ENCODE results near the gene FAM184A. TPM values are rescaled to one million over a fixed set of nuclear protein-coding genes. Genes with fewer than 3 reads are reported as not detected.
"Not testable (repeated sequence)": the region's sequence is repeated elsewhere in the genome, so short reads cannot be mapped to it uniquely, and the experiment has no call there.

FAM184A gene
- total RNA-seq, 4 donors from 2014 or later: 0.40 to 1.0 (median 0.79) TPM

DNA sequence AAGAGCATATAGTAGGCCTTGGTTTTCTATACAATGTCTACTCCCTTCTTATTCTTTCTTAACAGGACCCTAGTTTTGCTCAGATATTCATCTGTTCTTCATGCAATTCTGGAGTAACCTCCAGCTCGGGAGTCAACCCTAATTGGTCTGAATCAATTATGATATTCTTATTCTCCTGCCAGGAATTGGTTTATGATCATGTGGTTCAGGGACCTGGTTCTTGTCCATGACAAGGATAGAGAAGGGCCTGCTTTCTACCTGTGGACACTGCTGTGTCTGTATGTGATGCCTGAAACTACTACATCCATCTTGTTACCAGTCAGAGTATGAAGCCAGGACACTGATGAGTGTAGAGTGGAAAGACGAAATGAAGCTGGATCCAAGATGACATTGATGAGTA is 24.4 kb upstream of the FAM184A start:
- Histone ChIP-seq H3K27ac (no peak overlapping the region), H3K4me3 (no peak overlapping the region), H3K27me3 (no peaks in the 10 kb centered on the region), H3K36me3 (no peaks in the 10 kb centered on the region), H3K4me1 (no peaks in the 10 kb centered on the region), H3K9me3 (no peaks in the 10 kb centered on the region)
- TF ChIP-seq POLR2A (IDR thresholded peaks at IDR 0.05): no peak
- TF ChIP-seq, protein P1, sequence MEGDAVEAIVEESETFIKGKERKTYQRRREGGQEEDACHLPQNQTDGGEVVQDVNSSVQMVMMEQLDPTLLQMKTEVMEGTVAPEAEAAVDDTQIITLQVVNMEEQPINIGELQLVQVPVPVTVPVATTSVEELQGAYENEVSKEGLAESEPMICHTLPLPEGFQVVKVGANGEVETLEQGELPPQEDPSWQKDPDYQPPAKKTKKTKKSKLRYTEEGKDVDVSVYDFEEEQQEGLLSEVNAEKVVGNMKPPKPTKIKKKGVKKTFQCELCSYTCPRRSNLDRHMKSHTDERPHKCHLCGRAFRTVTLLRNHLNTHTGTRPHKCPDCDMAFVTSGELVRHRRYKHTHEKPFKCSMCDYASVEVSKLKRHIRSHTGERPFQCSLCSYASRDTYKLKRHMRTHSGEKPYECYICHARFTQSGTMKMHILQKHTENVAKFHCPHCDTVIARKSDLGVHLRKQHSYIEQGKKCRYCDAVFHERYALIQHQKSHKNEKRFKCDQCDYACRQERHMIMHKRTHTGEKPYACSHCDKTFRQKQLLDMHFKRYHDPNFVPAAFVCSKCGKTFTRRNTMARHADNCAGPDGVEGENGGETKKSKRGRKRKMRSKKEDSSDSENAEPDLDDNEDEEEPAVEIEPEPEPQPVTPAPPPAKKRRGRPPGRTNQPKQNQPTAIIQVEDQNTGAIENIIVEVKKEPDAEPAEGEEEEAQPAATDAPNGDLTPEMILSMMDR (IDR thresholded peaks at IDR 0.05 in 4 of 5, conservative IDR thresholded peaks at IDR 0.05 in 1 of 5): no peak
- in situ Hi-C loops (cut with MboI; ENCODE audit: low sequenced_read_pairs in 4 of 4): loop anchor here in 3 of 4 donors (10.0 to 25.0 kb wide), 3 partner anchors 128 to 141 kb away; no protein-coding TSS in a partner anchor
- no peak for DNase-seq
- no peak for ATAC-seq
- intact Hi-C loops (cut with DNase I; ENCODE audit: low total_unique reads): no loop called here

DNA sequence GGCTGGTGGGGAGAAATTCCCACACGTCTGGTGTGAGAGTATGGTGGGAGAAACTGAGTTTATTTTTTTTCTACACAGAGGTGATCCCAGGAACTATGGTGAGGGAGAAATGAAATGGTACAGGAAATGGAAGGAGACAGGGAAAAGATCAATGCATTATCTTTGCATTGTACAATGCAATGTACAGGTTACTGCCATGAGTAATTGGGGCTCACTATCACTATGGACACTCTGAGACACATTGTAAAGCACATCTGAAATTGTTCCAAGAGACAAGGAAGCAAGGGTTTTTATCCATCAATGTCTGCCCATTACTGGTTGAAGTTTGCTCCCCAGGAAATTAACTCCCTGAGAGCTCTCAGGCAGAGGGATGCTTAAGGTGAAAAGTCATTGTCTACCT is 21.7 kb upstream of the FAM184A start:
- intact Hi-C loops (cut with DNase I; ENCODE audit: low total_unique reads) (no loop called here), in situ Hi-C loops (cut with MboI; ENCODE audit: low sequenced_read_pairs in 4 of 4) (loop anchor here in 3 of 4 donors (10.0 to 25.0 kb wide), 3 partner anchors 125 to 138 kb away; no protein-coding TSS in a partner anchor)
- Histone ChIP-seq H3K27me3 (no peaks in the 10 kb centered on the region), H3K4me3 (no peak overlapping the region), H3K27ac (no peak overlapping the region), H3K9me3 (no peaks in the 10 kb centered on the region), H3K36me3 (no peaks in the 10 kb centered on the region), H3K4me1 (no peaks in the 10 kb centered on the region)
- DNase-seq (no peak), ATAC-seq (no peak)
- TF ChIP-seq, protein P1 (IDR thresholded peaks at IDR 0.05 in 4 of 5, conservative IDR thresholded peaks at IDR 0.05 in 1 of 5): no peak
- TF ChIP-seq POLR2A (IDR thresholded peaks at IDR 0.05): no peak

DNA sequence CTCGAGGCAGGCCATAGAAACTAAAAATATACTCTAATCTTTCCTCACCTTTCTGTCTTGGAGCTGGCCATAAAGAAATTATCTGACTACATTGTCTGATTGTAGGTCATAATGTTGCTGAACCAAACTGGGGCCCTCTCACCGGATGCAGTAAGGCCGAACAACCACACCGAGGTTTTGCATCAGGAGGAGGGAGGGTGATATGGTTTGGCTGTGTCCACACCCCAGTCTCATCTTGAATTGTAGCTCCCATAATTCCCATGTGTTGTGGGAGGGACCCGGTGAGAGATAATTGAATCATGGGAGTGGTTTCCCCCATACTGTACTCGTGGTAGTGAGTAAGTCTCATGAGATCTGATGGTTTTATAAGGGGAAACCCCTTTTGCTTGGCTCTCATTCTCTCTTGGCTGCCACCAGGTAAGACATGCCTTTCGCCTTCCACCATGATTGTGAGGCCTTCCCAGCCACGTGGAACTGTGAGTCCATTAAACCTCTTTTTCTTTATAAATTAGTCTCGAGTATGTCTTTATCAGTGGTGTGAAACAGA is 19.4 kb upstream of the FAM184A start:
- H3K4me1 ChIP-seq; ATAC-seq; H3K4me3 ChIP-seq; in situ Hi-C loops (cut with MboI; ENCODE audit: low sequenced_read_pairs in 4 of 4); H3K36me3 ChIP-seq; intact Hi-C loops (cut with DNase I; ENCODE audit: low total_unique reads); H3K9me3 ChIP-seq; H3K27me3 ChIP-seq; DNase-seq: not testable (repeated sequence)
- peak overlapping the region in 2 of 4 donors; percentile 10 to 65 for H3K27ac ChIP-seq

DNA sequence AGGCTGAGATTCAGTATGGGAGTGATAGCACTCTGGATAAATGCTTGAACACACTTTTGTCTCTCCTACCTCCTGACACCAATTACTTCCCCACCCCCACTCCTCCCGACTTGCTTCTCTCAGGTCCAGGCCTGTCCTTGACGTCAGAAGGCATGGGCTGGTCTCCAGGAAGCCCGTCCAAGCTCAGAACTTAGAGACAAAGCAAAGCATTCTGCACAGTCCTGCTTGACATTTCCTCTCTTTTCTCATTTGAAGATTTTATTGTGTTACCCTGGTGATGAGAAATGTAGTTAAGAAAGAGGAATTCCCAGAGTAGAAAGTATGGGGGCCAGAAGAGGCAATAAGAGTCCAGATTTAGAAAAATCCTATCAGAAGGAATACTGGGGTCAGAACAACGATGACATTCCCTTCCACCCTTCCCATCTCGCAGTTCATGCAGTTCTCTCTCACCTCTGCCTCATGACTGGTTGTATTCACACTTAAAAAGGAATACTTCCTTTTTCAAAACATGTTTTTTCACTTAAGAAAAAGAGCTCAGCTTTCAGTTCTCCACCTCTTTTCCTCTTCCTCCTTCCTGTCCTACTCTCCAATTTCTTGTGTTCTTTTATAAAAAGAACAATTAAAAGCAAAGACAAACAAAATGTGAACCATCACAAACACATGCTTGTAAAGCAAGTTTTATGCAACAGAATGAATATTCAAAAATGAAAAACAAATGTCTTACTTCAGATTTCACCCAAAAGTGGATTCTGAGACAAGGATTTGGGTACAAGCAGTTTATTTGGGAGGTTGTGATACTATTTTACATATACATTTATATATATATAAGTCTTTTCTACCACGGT is 18.5 kb upstream of the FAM184A start:
- H3K9me3 ChIP-seq: no peaks in the 10 kb centered on the region
- in situ Hi-C loops (cut with MboI; ENCODE audit: low sequenced_read_pairs in 4 of 4) (no loop called here), intact Hi-C loops (cut with DNase I; ENCODE audit: low total_unique reads) (no loop called here)
- no peaks in the 10 kb centered on the region for H3K4me1 ChIP-seq
- no peaks in the 10 kb centered on the region for H3K27me3 ChIP-seq
- DNase-seq (peak; percentile 52 to 73), ATAC-seq (peak; percentile 74 to 82)
- no peaks in the 10 kb centered on the region for H3K36me3 ChIP-seq
- no peak overlapping the region for H3K4me3 ChIP-seq
- peak overlapping the region; percentile 10 to 65 (median 12) for H3K27ac ChIP-seq
- no peak for TF ChIP-seq POLR2A (IDR thresholded peaks at IDR 0.05)

DNA sequence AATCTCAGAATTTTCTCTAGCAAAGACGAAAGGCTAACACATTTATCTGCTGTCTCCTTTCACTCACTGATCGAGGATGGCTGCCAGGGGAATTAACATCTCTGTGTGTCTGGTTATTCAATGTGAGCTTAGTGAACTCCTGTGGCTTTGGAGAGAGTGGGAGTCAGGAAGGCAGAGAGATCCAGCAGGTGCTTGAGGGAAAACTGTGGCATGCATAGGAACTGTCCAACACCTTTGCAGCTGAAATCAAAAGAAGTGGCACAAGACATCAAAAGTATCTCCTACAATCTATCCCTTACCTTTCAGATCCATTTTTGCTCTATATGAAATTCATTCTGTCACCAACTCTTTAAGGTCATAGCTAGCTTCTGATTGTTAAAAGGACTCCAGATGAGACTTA is 11.8 kb upstream of the FAM184A start:
- Histone ChIP-seq H3K9me3 (no peaks in the 10 kb centered on the region), H3K27ac (no peak overlapping the region), H3K36me3 (no peaks in the 10 kb centered on the region), H3K27me3 (no peaks in the 10 kb centered on the region), H3K4me1 (no peaks in the 10 kb centered on the region), H3K4me3 (no peak overlapping the region)
- intact Hi-C loops (cut with DNase I; ENCODE audit: low total_unique reads): no loop called here
- ATAC-seq: no peak
- in situ Hi-C loops (cut with MboI; ENCODE audit: low sequenced_read_pairs in 4 of 4): no loop called here
- DNase-seq: no peak
- TF ChIP-seq POLR2A (IDR thresholded peaks at IDR 0.05): no peak
- TF ChIP-seq, protein P1 (IDR thresholded peaks at IDR 0.05 in 4 of 5, conservative IDR thresholded peaks at IDR 0.05 in 1 of 5): no peak

Data from gastrocnemius medialis (tissue), 4 donors.